ENCODE measurements around the gene ZBTB7B.

GRCh38 chr1:155038602-155039307 is 36.2 kb downstream of the ZBTB7B start:
- TF ChIP-seq CTCF (conservative IDR thresholded peaks at IDR 0.05 in 1 of 2, IDR thresholded peaks at IDR 0.05 in 1 of 2; ENCODE audit: extremely low read depth in 1 of 2, insufficient read depth in 1 of 2, low read depth in 1 of 2, low read length in 2 of 2) (no peak), EZH2 (IDR thresholded peaks at IDR 0.05; ENCODE audit: borderline replicate concordance, low read length) (no peak)
